Activated naive CD4-positive, alpha-beta T cell treated with anti-CD3 and anti-CD28 coated beads for 36 hours (primary cell): ENCODE results near the gene SMS. TPM values are rescaled to one million over a fixed set of nuclear protein-coding genes. Genes with fewer than 3 reads are reported as not detected.
A peak's percentile ranks its signal among the peaks of the same experiment; 100 is the strongest.

Experiments
- CTCF ChIA-PET: fragments of 350-600 bp; sonication (Branson Sonifier 250); formaldehyde crosslinking; loops from one replicate; lab custom pipeline; 2021; ENCODE audit warnings: antibody characterized with exemption; lab: Charles Lee
- DNase-seq: peaks from one replicate; pipeline ENCODE4 v3.0.0-alpha.2; 2020
- H3K27ac Mint-ChIP-seq: one replicate; pipeline ENCODE4 v1.8.0; 2021; ENCODE audit warnings: mild to moderate bottlenecking, mixed read lengths
- H3K27me3 Mint-ChIP-seq: one replicate; pipeline ENCODE4 v1.8.0; 2021; ENCODE audit warnings: low read depth, mixed read lengths
- H3K36me3 Mint-ChIP-seq: one replicate; pipeline ENCODE4 v1.8.0; 2021; ENCODE audit warnings: low read depth, mixed read lengths
- H3K4me1 Mint-ChIP-seq: one replicate; pipeline ENCODE4 v1.8.0; 2021; ENCODE audit warnings: low read depth, mixed read lengths
- H3K4me3 Mint-ChIP-seq: one replicate; pipeline ENCODE4 v1.8.0; 2021; ENCODE audit warnings: mild to moderate bottlenecking, moderate library complexity, mixed read lengths
- H3K9me3 Mint-ChIP-seq: one replicate; pipeline ENCODE4 v1.8.0; 2021; ENCODE audit warnings: mixed read lengths
- intact Hi-C: fragments of 100-400 bp; cut with micrococcal nuclease; formaldehyde crosslinking; loops from one replicate; pipeline ENCODE4 v1.15.1; 2023
- total RNA-seq, 2 experiments: library from RNA; stranded (reverse); gene quantifications; one replicate each; pipeline ENCODE4 v1.2.3, GENCODE V29; 2021

SMS gene
- total RNA-seq = 100 to 1,000 TPM; 148 to 156 TPM

DNA sequence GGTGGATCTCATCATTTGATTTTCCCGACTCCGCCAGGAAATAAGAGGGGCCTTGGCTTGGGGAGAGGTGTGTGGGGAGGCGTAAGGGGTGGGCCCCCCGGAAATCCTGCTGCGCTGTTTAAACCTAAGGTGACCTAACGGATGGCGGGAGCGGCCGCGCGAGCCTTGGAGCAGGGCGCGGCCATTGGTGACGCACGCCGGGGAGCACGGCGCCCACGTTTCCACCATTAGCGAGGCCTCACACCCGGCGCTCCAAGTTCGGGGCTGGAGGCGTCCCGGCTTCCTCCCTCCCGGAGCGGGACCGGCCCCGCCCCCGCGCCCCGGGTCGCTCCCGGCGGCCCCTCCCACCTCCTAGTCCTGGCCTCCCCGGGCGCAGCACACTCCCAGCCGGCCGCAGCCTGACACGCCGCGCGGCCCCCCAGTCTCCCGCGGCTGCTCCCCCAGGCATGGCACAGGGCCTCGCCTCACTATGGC, at the start of gene SMS:
TSS of gene SMS (plus strand) at position 354 of the 474 bp plus-strand sequence. CDS start at position 470, 116 bp downstream.
- Mint-ChIP-seq H3K36me3 (peaks cover 16% of the 10 kb centered on the region), H3K4me1 (peaks cover 28% of the 10 kb centered on the region), H3K27me3 (no peaks in the 10 kb centered on the region), H3K4me3 (peak within 1 kb of the TSS; percentile 85), H3K9me3 (no peaks in the 10 kb centered on the region), H3K27ac (peak within 1 kb of the TSS; percentile 90)
- peak; percentile 58 for DNase-seq
- CTCF ChIA-PET = no interaction called here
- intact Hi-C loops = loop anchor here (1.0 to 5.0 kb wide), 5 partner anchors 13 to 568 kb away; partner anchors contain the start of gene CNKSR2

DNA sequence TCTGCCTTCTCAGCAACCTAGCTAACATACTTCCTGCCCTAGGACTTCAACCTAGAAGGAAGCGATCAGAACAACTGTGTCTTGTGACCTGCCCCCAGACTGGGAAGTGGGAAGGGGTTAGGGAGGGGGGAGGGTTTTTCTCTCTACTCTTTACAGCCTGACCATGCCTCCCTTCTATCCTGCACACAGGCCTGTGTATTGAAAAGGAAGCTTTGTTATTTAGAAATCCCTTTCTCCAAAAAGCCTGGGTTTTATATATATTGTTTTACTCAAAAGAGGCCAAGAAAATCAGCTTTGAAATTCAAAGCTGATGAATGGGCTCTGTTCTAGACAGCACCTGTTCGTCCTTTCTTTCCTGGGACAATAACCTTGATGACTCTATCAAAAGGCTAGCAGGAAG, 35.2 kb upstream of the SMS start:
- H3K36me3 Mint-ChIP-seq = no peaks in the 10 kb centered on the region
- CTCF ChIA-PET = no interaction called here
- no peaks in the 10 kb centered on the region for H3K9me3 Mint-ChIP-seq
- intact Hi-C loops = no loop called here
- no peaks in the 10 kb centered on the region for H3K27me3 Mint-ChIP-seq
- H3K27ac Mint-ChIP-seq = no peak overlapping the region
- no peak for DNase-seq
- no peaks in the 10 kb centered on the region for H3K4me1 Mint-ChIP-seq
- H3K4me3 Mint-ChIP-seq = no peak overlapping the region

DNA sequence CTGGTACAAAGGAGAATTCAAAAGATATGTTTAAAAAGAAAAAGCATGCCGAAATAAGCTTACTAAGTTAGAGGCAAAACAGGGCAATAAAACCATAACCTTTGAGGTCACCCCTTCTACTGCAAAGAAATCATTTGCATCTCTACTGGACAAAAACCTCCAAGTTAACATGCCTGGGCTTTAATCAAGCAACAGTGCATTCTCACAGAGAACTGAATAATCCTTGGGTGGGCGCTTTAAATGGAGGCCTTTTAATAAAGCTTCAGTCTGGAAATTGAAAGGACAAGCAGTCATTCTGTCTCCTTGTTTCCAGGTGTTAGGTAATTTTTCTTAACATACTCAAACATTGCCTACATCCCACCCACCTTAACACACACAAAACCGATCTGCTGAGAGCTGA, 34.6 kb upstream of the SMS start:
- Mint-ChIP-seq H3K4me1 (no peaks in the 10 kb centered on the region), H3K27ac (no peak overlapping the region), H3K27me3 (no peaks in the 10 kb centered on the region), H3K36me3 (no peaks in the 10 kb centered on the region), H3K9me3 (no peaks in the 10 kb centered on the region), H3K4me3 (no peak overlapping the region)
- intact Hi-C loops = no loop called here
- CTCF ChIA-PET = no interaction called here
- DNase-seq = no peak

DNA sequence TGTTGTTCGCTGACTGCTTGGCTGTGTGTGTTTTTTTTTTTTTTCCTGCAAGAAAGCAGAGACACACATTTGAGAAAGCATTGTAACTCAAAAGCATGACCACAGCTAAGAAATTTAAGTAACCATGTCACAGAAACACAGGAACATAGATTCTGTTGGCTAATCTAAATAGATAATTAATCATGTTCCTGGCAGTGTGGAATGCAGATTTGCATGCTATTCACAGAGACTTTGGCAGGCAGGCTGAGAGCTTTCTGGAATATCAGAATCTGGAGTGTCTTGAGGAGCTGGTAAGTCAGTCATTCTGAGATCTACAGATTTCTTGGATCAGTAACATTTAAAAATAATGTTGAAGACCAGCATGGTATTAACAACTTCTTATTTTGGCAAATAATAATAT, 33.2 kb upstream of the SMS start:
- Mint-ChIP-seq H3K9me3 (no peaks in the 10 kb centered on the region), H3K4me1 (peaks cover 2% of the 10 kb centered on the region), H3K27me3 (no peaks in the 10 kb centered on the region), H3K27ac (no peak overlapping the region), H3K4me3 (no peak overlapping the region), H3K36me3 (no peaks in the 10 kb centered on the region)
- no peak for DNase-seq
- intact Hi-C loops = no loop called here
- CTCF ChIA-PET = no interaction called here

DNA sequence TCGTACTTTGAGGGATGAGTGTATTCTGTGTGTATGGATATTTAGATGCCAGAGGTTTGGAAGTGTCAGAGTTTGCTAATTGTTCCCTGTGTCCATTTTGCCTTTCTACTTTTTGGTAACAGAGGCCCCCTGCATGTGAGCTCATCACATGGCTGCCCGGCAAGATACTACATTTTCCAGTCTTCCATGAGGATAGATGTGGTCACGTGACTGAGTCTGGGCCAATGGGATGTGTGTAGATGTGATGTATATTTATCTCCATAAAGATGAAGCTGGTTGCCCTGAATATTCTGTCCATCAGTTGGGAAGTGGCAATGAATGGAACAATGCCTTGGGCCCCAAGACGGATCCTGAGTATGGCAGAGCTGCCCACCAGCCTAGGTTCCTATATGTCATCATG, 29.0 kb upstream of the SMS start:
- CTCF ChIA-PET = no interaction called here
- intact Hi-C loops = no loop called here
- no peak overlapping the region for H3K4me3 Mint-ChIP-seq

DNA sequence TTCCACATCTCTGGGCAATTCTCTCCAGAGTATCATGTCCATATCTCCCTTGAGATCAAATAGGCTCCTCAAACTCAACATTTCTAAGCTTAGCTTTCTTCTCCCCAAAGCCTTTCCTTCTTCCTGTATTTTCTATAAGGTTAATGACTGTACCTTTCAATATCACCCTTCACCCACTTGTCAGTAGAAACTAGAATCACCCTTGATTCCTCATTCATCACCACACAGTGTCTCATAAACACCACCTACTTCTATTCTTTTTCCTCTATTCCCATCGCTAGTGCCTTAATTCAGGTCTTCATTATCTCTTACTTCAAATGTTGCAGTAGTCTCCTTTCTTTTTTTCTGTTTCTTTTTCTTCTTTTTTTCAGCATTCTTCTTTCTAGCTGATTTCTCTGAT, 28.3 kb upstream of the SMS start:
- CTCF ChIA-PET = interaction anchor here (0.6 kb wide), 1 partner anchor 14 kb away, joined by 4 read pairs; no protein-coding TSS in a partner anchor
- no peak overlapping the region for H3K4me3 Mint-ChIP-seq
- H3K27me3 Mint-ChIP-seq = no peaks in the 10 kb centered on the region
- intact Hi-C loops = no loop called here
- peaks cover 6% of the 10 kb centered on the region for H3K4me1 Mint-ChIP-seq
- no peaks in the 10 kb centered on the region for H3K9me3 Mint-ChIP-seq
- no peak overlapping the region for H3K27ac Mint-ChIP-seq
- no peaks in the 10 kb centered on the region for H3K36me3 Mint-ChIP-seq
- no peak for DNase-seq

More for the DNA sequence above, 29.0 kb upstream of the SMS start:
- no peaks in the 10 kb centered on the region for H3K36me3 Mint-ChIP-seq
- H3K4me1 Mint-ChIP-seq = peaks cover 6% of the 10 kb centered on the region
- no peak for DNase-seq
- no peaks in the 10 kb centered on the region for H3K9me3 Mint-ChIP-seq
- no peaks in the 10 kb centered on the region for H3K27me3 Mint-ChIP-seq
- H3K27ac Mint-ChIP-seq = no peak overlapping the region

DNA sequence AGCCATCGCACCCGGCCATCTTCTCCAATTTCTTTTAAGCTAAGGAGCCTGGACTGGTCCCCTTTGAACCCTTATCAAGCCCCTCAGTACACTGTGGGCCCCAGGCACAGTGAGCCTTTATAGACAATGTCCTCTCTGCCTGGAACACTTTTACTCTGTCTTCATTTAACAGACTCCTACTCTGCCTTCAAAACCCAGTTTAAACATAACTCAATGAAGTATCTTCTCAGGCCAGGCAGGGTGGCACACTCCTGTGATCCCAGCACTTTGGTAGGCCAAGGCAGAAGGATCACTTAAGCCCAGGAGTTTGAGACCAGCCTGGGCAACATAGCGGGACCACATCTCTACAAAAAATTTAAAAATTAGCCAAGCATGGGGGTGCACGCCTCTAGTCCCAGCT, 27.5 kb upstream of the SMS start:
- CTCF ChIA-PET = no interaction called here
- no peak overlapping the region for H3K4me3 Mint-ChIP-seq
- peaks cover 6% of the 10 kb centered on the region for H3K4me1 Mint-ChIP-seq
- intact Hi-C loops = no loop called here
- no peak for DNase-seq
- no peaks in the 10 kb centered on the region for H3K27me3 Mint-ChIP-seq
- H3K9me3 Mint-ChIP-seq = no peaks in the 10 kb centered on the region
- H3K36me3 Mint-ChIP-seq = no peaks in the 10 kb centered on the region
- no peak overlapping the region for H3K27ac Mint-ChIP-seq

DNA sequence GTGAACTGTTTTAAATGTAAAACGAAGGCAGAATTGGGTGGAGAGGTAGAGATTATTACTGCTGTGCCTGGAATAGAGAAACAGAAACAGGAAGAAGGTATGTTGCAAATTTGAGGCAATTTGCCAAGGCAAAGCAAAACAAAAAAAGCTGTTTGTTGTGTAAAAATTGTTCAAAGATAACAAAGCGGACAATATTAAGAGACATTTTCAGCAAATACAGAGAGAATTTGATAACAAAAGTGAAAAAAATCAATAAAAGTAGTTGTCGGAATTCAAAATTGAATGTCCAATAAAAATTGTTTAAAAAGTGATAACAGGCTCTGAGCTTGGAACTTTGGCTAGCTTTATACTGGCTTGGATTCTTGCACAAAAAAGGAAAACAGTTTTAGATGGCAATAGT, 14.4 kb upstream of the SMS start:
- H3K9me3 Mint-ChIP-seq = no peaks in the 10 kb centered on the region
- intact Hi-C loops = loop anchor here (2.0 to 5.0 kb wide), 2 partner anchors 135 to 1856 kb away; partner anchors contain the start of gene SAT1
- H3K36me3 Mint-ChIP-seq = no peaks in the 10 kb centered on the region
- CTCF ChIA-PET = interaction anchor here (1.6 kb wide), 1 partner anchor 84 kb away, joined by 3 read pairs; no protein-coding TSS in a partner anchor
- no peak overlapping the region for H3K27ac Mint-ChIP-seq
- no peak overlapping the region for H3K4me3 Mint-ChIP-seq
- peaks cover 26% of the 10 kb centered on the region for H3K4me1 Mint-ChIP-seq
- no peaks in the 10 kb centered on the region for H3K27me3 Mint-ChIP-seq
- DNase-seq = no peak

DNA sequence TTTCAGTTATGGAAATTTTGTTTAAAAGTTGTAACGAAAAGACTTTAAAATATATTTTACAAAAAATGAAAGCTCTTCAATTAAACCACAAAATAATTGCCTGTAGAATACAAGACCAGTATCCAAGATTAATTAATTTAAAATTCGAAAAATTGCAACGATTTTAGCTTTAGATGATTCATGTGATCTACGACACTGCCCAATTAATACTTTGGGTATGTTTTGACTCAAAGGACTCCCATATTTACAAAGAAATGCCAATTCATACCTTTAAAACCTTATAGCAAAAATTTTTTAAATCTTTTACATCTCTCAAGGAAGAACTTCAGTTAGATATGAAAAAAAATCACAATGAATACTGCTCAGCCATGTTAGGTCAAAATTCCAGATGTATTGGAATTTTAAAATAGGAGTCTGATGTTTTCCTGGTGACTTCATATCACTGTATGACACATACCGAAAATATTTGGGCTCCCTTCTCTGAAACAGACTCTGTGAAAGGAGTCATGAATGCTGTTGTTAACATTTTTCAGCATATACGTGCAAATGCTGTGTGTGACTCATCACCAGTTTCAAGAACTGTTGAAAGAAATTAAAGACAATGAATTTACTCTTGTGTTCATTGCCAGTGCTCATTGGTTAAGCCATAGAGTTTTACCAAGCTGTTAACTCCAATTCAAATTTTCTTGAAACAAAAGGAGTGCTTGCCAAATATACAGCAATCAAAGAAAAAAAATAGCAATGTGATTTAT, 13.8 kb upstream of the SMS start:
- intact Hi-C loops = loop anchor here (1.0 to 5.0 kb wide), 5 partner anchors 14 to 1856 kb away; partner anchors contain the start of genes SAT1 and SMS
- Mint-ChIP-seq H3K27ac (peak overlapping the region; percentile 68), H3K27me3 (no peaks in the 10 kb centered on the region), H3K4me3 (no peak overlapping the region), H3K9me3 (no peaks in the 10 kb centered on the region), H3K36me3 (no peaks in the 10 kb centered on the region), H3K4me1 (peaks cover 26% of the 10 kb centered on the region)
- peak; percentile 26 for DNase-seq
- CTCF ChIA-PET = interaction anchor here (1.6 kb wide), 1 partner anchor 85 kb away, joined by 3 read pairs; no protein-coding TSS in a partner anchor

DNA sequence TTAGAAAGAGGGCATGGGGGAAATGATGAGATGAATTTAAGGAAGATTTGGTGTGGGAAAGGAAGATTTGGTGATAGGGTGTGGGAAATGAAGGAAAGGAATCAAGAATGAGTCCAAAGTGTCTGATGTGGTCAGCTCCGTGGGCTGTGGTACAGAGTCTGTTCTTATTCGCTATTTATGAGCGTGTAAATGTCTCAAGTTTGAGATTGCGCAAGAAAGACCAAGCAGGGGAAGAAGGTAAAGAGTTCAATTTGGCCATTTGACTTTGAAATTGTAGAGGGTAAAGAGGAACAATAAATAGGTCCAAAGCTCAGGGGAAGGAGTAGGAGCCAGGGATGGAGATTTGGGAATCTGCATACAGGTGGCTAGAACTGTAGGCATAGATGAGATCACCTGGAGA, 11.3 kb upstream of the SMS start:
- intact Hi-C loops = loop anchor here (5.0 kb wide), 1 partner anchor 1853 kb away; the partner anchor contains the start of gene SAT1
- H3K27ac Mint-ChIP-seq = no peak overlapping the region

DNA sequence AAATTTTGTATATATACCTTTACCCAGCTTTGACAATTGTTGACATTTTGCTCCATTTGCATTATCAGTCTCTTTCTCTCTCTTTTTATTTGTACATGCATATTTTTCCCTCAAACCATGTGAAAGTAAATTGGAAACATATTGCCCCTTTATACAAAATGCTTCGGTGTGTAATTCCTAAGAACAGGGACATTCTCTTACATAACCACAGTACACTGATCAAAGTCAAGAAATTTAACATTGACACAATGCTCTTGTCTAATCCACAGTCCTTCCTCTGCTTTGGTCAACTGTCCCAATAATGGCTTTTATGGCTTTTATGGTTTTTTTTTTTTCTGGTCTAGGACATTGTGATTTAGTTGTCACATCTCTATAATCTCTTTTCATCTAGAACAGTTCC, 9.5 kb upstream of the SMS start:
- intact Hi-C loops = no loop called here
- Mint-ChIP-seq H3K4me1 (peaks cover 34% of the 10 kb centered on the region), H3K27me3 (no peaks in the 10 kb centered on the region), H3K36me3 (no peaks in the 10 kb centered on the region), H3K9me3 (no peaks in the 10 kb centered on the region), H3K27ac (no peak overlapping the region), H3K4me3 (no peak overlapping the region)
- DNase-seq = no peak
- CTCF ChIA-PET = no interaction called here

More for the DNA sequence above, 11.3 kb upstream of the SMS start:
- DNase-seq = no peak
- H3K9me3 Mint-ChIP-seq = no peaks in the 10 kb centered on the region
- H3K36me3 Mint-ChIP-seq = no peaks in the 10 kb centered on the region
- CTCF ChIA-PET = interaction anchor here (0.6 kb wide), 1 partner anchor 47 kb away, joined by 3 read pairs; no protein-coding TSS in a partner anchor
- H3K4me3 Mint-ChIP-seq = no peak overlapping the region
- peaks cover 35% of the 10 kb centered on the region for H3K4me1 Mint-ChIP-seq
- H3K27me3 Mint-ChIP-seq = no peaks in the 10 kb centered on the region

DNA sequence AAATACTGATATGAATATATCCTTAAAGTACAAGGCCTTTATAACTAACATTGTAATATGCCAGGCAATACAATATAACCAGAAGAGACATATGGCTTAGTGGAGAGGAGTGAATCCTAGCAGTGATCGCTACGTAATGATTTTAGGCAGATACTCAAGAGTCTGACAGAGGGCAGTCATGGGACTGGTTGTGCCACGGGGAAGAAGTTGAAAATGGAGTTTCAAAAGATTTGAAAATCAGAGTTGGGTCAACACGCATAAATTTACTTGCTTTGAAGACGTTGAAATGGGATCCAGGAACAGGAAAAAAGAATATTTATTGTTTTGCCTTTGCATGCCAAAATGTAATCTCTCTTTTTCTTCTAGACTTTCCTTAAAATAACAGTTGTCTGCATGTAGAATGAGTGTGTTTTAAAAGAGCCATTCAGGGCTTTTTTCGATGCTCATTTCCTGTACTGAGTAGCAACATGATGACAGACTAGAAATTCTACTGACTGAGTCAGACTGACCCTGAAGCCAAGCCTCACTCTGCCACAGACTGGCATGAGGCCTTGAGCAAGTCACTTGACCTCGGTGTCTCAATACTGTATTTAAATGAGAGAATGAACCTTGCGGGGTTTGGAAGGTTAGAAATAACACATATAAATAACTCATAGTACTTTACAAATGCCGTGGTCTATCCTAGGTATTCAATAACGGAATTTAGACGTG, 8.1 kb upstream of the SMS start:
- Mint-ChIP-seq H3K9me3 (no peaks in the 10 kb centered on the region), H3K4me1 (peaks cover 27% of the 10 kb centered on the region), H3K4me3 (no peak overlapping the region), H3K36me3 (no peaks in the 10 kb centered on the region), H3K27me3 (no peaks in the 10 kb centered on the region), H3K27ac (no peak overlapping the region)
- DNase-seq = peak; percentile 21
- intact Hi-C loops = loop anchor here (1.0 kb wide), 1 partner anchor 9 kb away; no protein-coding TSS in a partner anchor
- CTCF ChIA-PET = no interaction called here
